Measurements from ENCODE around the gene ECE2.

The ECE2 gene

DNA sequence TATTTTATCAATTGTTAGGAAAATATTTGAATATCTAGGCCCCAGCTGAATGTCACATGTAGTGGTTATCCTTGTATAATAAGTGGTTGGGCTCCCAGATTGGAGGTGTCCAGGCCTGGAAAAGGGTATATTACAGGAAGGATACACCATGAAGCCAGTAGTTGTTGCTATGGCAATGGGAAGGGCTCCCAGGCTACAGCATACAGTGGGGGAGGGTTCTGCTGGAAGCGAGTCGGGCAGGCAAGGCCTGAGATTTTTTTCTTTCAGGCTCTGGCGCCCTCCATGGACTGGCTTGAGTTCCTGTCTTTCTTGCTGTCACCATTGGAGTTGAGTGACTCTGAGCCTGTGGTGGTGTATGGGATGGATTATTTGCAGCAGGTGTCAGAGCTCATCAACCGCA lies 8.9 kb downstream of the ECE2 start:
- peak overlapping the region; percentile 18 for H2AFZ ChIP-seq (ENCODE audit: low read length)
- no peak overlapping the region for H3K18ac ChIP-seq (ENCODE audit: low read length)
- no peak overlapping the region for H2BK5ac ChIP-seq (ENCODE audit: low read length)
- H3K36me3 ChIP-seq (replicated peaks in 1 of 2; ENCODE audit: control insufficient read depth in 2 of 2, insufficient read depth in 2 of 2, low read length in 2 of 2): no peaks in the 10 kb centered on the region
- H3K4me2 ChIP-seq (ENCODE audit: insufficient read depth, low read length, poor library complexity, severe bottlenecking): no peak overlapping the region
- H3K79me1 ChIP-seq (ENCODE audit: low read depth, low read length): no peaks in the 10 kb centered on the region
- H3K27ac ChIP-seq (replicated peaks; ENCODE audit: low read length): no peak overlapping the region
- peak; percentile 41 for DNase-seq (ENCODE audit: low spot score)
- no peak overlapping the region for H2AK5ac ChIP-seq (ENCODE audit: low read depth, low read length)
- WGBS, 2 donors (ENCODE audit: extremely low coverage in 2 of 2, insufficient read length in 2 of 2, insufficient replicate concordance in 1 of 2): no CpG with 5 or more reads among the region's 4 CpGs
- H2BK15ac ChIP-seq (ENCODE audit: low read length): no peak overlapping the region
- no peak overlapping the region for H4K91ac ChIP-seq (ENCODE audit: low read depth, low read length, poor library complexity)
- H3K9ac ChIP-seq (ENCODE audit: low read depth, low read length, poor library complexity): no peak overlapping the region
- H3K4me1 ChIP-seq (ENCODE audit: control insufficient read depth in 2 of 2, insufficient read depth in 1 of 2, low read depth in 1 of 2, low read length in 2 of 2): peaks cover 0 to 2% of the 10 kb centered on the region in 2 donors
- peaks cover 0 to 34% (median 0%) of the 10 kb centered on the region in 3 experiments for H3K27me3 ChIP-seq (ENCODE audit: control insufficient read depth in 3 of 3, insufficient read depth in 3 of 3, low read depth in 1 of 3, low read length in 3 of 3)
- no peak overlapping the region for H3K23ac ChIP-seq (ENCODE audit: low read depth, low read length, poor library complexity)
- no peak overlapping the region for H2BK12ac ChIP-seq (ENCODE audit: low read length)
- H2BK120ac ChIP-seq (ENCODE audit: low read depth, low read length): no peak overlapping the region
- no peaks in the 10 kb centered on the region for H3K9me3 ChIP-seq (replicated peaks in 1 of 2; ENCODE audit: control insufficient read depth in 2 of 2, insufficient read depth in 1 of 2, low read depth in 1 of 2, low read length in 2 of 2)
- no peak overlapping the region for H3K4ac ChIP-seq (ENCODE audit: low read length)
- H3K4me3 ChIP-seq (ENCODE audit: low read length in 2 of 2): no peak overlapping the region
- no peak overlapping the region for H3K14ac ChIP-seq (ENCODE audit: low read length)
- no peak overlapping the region for H4K8ac ChIP-seq (ENCODE audit: low read depth, low read length)

DNA sequence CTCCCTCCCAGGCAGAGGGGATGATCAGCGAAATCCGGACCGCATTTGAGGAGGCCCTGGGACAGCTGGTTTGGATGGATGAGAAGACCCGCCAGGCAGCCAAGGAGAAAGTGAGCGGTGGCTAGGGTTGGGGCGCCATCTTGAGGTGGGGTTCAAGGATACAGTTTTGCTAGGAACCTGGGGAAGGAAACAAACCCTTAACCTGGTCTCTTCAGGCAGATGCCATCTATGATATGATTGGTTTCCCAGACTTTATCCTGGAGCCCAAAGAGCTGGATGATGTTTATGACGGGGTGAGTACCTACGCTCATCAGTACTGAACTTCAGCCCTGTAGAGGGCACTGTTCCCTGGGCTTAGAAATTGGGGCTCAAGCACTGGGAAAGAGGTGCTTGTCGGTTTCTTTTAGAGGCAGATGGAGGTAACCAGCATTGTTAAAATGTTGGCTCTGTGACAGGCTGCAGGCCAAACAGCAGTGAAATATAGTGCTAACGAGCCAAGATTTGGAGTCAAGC lies 13.7 kb downstream of the ECE2 start:
- Histone ChIP-seq H3K18ac (ENCODE audit: low read length) (no peak overlapping the region), H3K27ac (replicated peaks; ENCODE audit: low read length) (no peak overlapping the region), H3K4me2 (ENCODE audit: insufficient read depth, low read length, poor library complexity, severe bottlenecking) (no peak overlapping the region), H3K4me3 (ENCODE audit: low read length in 2 of 2) (no peak overlapping the region), H3K27me3 (ENCODE audit: control insufficient read depth in 3 of 3, insufficient read depth in 3 of 3, low read depth in 1 of 3, low read length in 3 of 3) (peaks cover 0 to 49% (median 0%) of the 10 kb centered on the region in 3 experiments), H3K4me1 (ENCODE audit: control insufficient read depth in 2 of 2, insufficient read depth in 1 of 2, low read depth in 1 of 2, low read length in 2 of 2) (peaks cover 0 to 2% of the 10 kb centered on the region in 2 donors), H3K4ac (ENCODE audit: low read length) (no peak overlapping the region), H3K9ac (ENCODE audit: low read depth, low read length, poor library complexity) (no peak overlapping the region), H4K91ac (ENCODE audit: low read depth, low read length, poor library complexity) (no peak overlapping the region), H3K36me3 (replicated peaks in 1 of 2; ENCODE audit: control insufficient read depth in 2 of 2, insufficient read depth in 2 of 2, low read length in 2 of 2) (no peaks in the 10 kb centered on the region), H3K23ac (ENCODE audit: low read depth, low read length, poor library complexity) (no peak overlapping the region), H2BK120ac (ENCODE audit: low read depth, low read length) (no peak overlapping the region), H3K14ac (ENCODE audit: low read length) (no peak overlapping the region), H4K8ac (ENCODE audit: low read depth, low read length) (no peak overlapping the region), H2AK5ac (ENCODE audit: low read depth, low read length) (no peak overlapping the region), H3K79me1 (ENCODE audit: low read depth, low read length) (peaks cover 4% of the 10 kb centered on the region), H3K9me3 (replicated peaks in 1 of 2; ENCODE audit: control insufficient read depth in 2 of 2, insufficient read depth in 1 of 2, low read depth in 1 of 2, low read length in 2 of 2) (no peaks in the 10 kb centered on the region), H2BK12ac (ENCODE audit: low read length) (no peak overlapping the region), H2BK15ac (ENCODE audit: low read length) (no peak overlapping the region), H2BK5ac (ENCODE audit: low read length) (no peak overlapping the region), H2AFZ (ENCODE audit: low read length) (no peak overlapping the region)
- DNase-seq (ENCODE audit: low spot score): peak; percentile 54
- no CpG with 5 or more reads among the region's 10 CpGs for WGBS, 2 donors (ENCODE audit: extremely low coverage in 2 of 2, insufficient read length in 2 of 2, insufficient replicate concordance in 1 of 2)

DNA sequence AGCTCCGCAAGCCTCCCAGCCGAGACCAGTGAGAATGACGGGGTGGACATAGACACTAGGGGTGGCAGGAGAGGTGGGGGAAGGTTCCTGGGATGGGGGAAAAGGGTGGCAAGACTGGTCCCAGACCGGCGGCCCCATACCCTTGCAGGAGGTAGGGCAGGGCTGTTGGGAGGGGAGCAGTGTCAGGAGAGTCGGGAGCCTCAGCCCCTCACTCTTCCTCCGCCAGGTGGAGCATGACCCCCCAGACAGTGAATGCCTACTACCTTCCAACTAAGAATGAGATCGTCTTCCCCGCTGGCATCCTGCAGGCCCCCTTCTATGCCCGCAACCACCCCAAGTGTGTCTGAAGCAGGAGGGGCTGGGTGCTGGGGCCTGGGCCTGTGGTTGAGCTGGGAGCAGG lies 14.5 kb downstream of the ECE2 start:
- H2AFZ ChIP-seq (ENCODE audit: low read length): no peak overlapping the region
- peak overlapping the region; percentile 52 for H2AK5ac ChIP-seq (ENCODE audit: low read depth, low read length)
- H3K9ac ChIP-seq (ENCODE audit: low read depth, low read length, poor library complexity): peak overlapping the region; percentile 60
- H2BK5ac ChIP-seq (ENCODE audit: low read length): no peak overlapping the region
- peaks cover 4% of the 10 kb centered on the region for H3K79me1 ChIP-seq (ENCODE audit: low read depth, low read length)
- peak overlapping the region; percentile 65 for H3K23ac ChIP-seq (ENCODE audit: low read depth, low read length, poor library complexity)
- H2BK120ac ChIP-seq (ENCODE audit: low read depth, low read length): no peak overlapping the region
- no peak overlapping the region for H3K4me3 ChIP-seq (ENCODE audit: low read length in 2 of 2)
- no peak overlapping the region for H2BK12ac ChIP-seq (ENCODE audit: low read length)
- H3K27ac ChIP-seq (replicated peaks; ENCODE audit: low read length): no peak overlapping the region
- no peak overlapping the region for H3K4me2 ChIP-seq (ENCODE audit: insufficient read depth, low read length, poor library complexity, severe bottlenecking)
- H3K9me3 ChIP-seq (replicated peaks in 1 of 2; ENCODE audit: control insufficient read depth in 2 of 2, insufficient read depth in 1 of 2, low read depth in 1 of 2, low read length in 2 of 2): no peaks in the 10 kb centered on the region
- peaks cover 0 to 57% (median 0%) of the 10 kb centered on the region in 3 experiments for H3K27me3 ChIP-seq (ENCODE audit: control insufficient read depth in 3 of 3, insufficient read depth in 3 of 3, low read depth in 1 of 3, low read length in 3 of 3)
- no peak overlapping the region for H3K18ac ChIP-seq (ENCODE audit: low read length)
- H3K36me3 ChIP-seq (replicated peaks in 1 of 2; ENCODE audit: control insufficient read depth in 2 of 2, insufficient read depth in 2 of 2, low read length in 2 of 2): no peaks in the 10 kb centered on the region
- H4K91ac ChIP-seq (ENCODE audit: low read depth, low read length, poor library complexity): no peak overlapping the region
- H3K14ac ChIP-seq (ENCODE audit: low read length): no peak overlapping the region
- peak overlapping the region; percentile 37 for H2BK15ac ChIP-seq (ENCODE audit: low read length)
- WGBS, 2 donors (ENCODE audit: extremely low coverage in 2 of 2, insufficient read length in 2 of 2, insufficient replicate concordance in 1 of 2): no CpG with 5 or more reads among the region's 10 CpGs
- no peak overlapping the region for H3K4ac ChIP-seq (ENCODE audit: low read length)
- no peak for DNase-seq (ENCODE audit: low spot score)
- H3K4me1 ChIP-seq (ENCODE audit: control insufficient read depth in 2 of 2, insufficient read depth in 1 of 2, low read depth in 1 of 2, low read length in 2 of 2): no peaks in the 10 kb centered on the region
- no peak overlapping the region for H4K8ac ChIP-seq (ENCODE audit: low read depth, low read length)

DNA sequence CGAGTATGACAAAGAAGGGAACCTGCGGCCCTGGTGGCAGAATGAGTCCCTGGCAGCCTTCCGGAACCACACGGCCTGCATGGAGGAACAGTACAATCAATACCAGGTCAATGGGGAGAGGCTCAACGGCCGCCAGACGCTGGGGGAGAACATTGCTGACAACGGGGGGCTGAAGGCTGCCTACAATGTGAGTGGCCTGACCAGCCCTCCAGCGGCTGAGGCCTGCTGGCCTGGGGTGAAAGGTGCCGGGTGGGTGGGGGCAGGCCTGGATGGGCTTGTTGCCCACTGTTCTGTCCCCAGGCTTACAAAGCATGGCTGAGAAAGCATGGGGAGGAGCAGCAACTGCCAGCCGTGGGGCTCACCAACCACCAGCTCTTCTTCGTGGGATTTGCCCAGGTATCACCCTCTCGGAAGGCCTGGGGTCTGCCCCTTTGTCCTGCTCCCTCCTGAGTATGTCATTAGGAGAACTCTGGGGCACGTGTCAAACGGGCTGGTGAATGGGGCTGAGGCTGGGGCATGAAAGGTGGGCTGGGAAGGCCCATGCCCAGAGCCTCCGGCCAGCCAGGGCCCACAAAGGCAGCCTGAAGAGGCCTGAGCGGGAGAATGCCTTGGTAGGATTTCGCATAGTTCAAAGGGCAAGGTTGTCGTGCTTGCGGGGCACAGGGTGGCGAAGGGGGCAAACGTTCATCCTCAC lies 15.4 kb downstream of the ECE2 start:
- Histone ChIP-seq H2BK12ac (ENCODE audit: low read length) (no peak overlapping the region), H3K79me1 (ENCODE audit: low read depth, low read length) (peaks cover 4% of the 10 kb centered on the region), H3K4me1 (ENCODE audit: control insufficient read depth in 2 of 2, insufficient read depth in 1 of 2, low read depth in 1 of 2, low read length in 2 of 2) (no peaks in the 10 kb centered on the region), H2BK15ac (ENCODE audit: low read length) (peak overlapping the region; percentile 47), H3K9me3 (replicated peaks in 1 of 2; ENCODE audit: control insufficient read depth in 2 of 2, insufficient read depth in 1 of 2, low read depth in 1 of 2, low read length in 2 of 2) (no peaks in the 10 kb centered on the region), H3K23ac (ENCODE audit: low read depth, low read length, poor library complexity) (no peak overlapping the region), H3K27me3 (ENCODE audit: control insufficient read depth in 3 of 3, insufficient read depth in 3 of 3, low read depth in 1 of 3, low read length in 3 of 3) (peaks cover 0 to 60% (median 0%) of the 10 kb centered on the region in 3 experiments), H3K4ac (ENCODE audit: low read length) (no peak overlapping the region), H3K14ac (ENCODE audit: low read length) (peak overlapping the region; percentile 1), H3K4me3 (ENCODE audit: low read length in 2 of 2) (no peak overlapping the region), H2BK5ac (ENCODE audit: low read length) (peak overlapping the region; percentile 53), H2BK120ac (ENCODE audit: low read depth, low read length) (no peak overlapping the region), H3K18ac (ENCODE audit: low read length) (no peak overlapping the region), H4K8ac (ENCODE audit: low read depth, low read length) (no peak overlapping the region), H2AFZ (ENCODE audit: low read length) (no peak overlapping the region), H2AK5ac (ENCODE audit: low read depth, low read length) (peak overlapping the region; percentile 63), H3K4me2 (ENCODE audit: insufficient read depth, low read length, poor library complexity, severe bottlenecking) (no peak overlapping the region), H3K27ac (replicated peaks; ENCODE audit: low read length) (no peak overlapping the region), H4K91ac (ENCODE audit: low read depth, low read length, poor library complexity) (no peak overlapping the region), H3K9ac (ENCODE audit: low read depth, low read length, poor library complexity) (no peak overlapping the region), H3K36me3 (replicated peaks in 1 of 2; ENCODE audit: control insufficient read depth in 2 of 2, insufficient read depth in 2 of 2, low read length in 2 of 2) (no peaks in the 10 kb centered on the region)
- DNase-seq (ENCODE audit: low spot score): no peak
- no CpG with 5 or more reads among the region's 22 CpGs for WGBS, 2 donors (ENCODE audit: extremely low coverage in 2 of 2, insufficient read length in 2 of 2, insufficient replicate concordance in 1 of 2)
